Upper lobe of left lung (tissue), 6 donors: Measurements from ENCODE around the gene OR5H14. TPM values are rescaled to one million over a fixed set of nuclear protein-coding genes. Genes with fewer than 3 reads are reported as not detected.
"Not testable (repeated sequence)": the region's sequence is repeated elsewhere in the genome, so short reads cannot be mapped to it uniquely, and the experiment has no call there.

Experiments used
- ATAC-seq, 2 donors: fragments of 200-7000 bp; cut with Tn5 transposase; one replicate each; pipeline ENCODE4 v1.9.1; 2022; ENCODE audit warnings: mild to moderate bottlenecking in 2 of 2, moderate library complexity in 2 of 2; ENCODE audit not compliant: low FRiP score in 2 of 2
- DNase-seq, 2 donors: peaks; one replicate each; pipeline ENCODE4 v3.0.0-alpha.2; 2019 to 2020
- H3K27ac ChIP-seq, 4 donors: fragments of 200-600 bp; sonication (generic); one replicate each; pipeline ENCODE4 v1.5.1; 2016 to 2019
- H3K27me3 ChIP-seq, 4 donors: fragments of 200-600 bp; sonication (generic); one replicate each; pipeline ENCODE4 v1.5.1; 2017 to 2019
- H3K36me3 ChIP-seq, 4 donors: fragments of 200-600 bp; sonication (generic); one replicate each; pipeline ENCODE4 v1.5.1; 2016 to 2019
- H3K4me1 ChIP-seq, 4 donors: fragments of 200-600 bp; sonication (generic); one replicate each; pipeline ENCODE4 v1.5.1; 2018 to 2019
- H3K4me3 ChIP-seq, 4 donors: fragments of 200-600 bp; sonication (generic); one replicate each; pipeline ENCODE4 v1.5.1; 2017 to 2019; ENCODE audit warnings: mild to moderate bottlenecking in 2 of 4, moderate library complexity in 1 of 4
- H3K9me3 ChIP-seq, 4 donors: fragments of 200-600 bp; sonication (generic); one replicate each; pipeline ENCODE4 v1.5.1; 2018 to 2019
- EP300 ChIP-seq, 4 donors: sonication (generic); formaldehyde crosslinking; IDR thresholded peaks; one replicate each; pipeline ENCODE4 v1.5.1; 2017; ENCODE audit warnings: antibody characterized with exemption in 4 of 4, control low read depth in 2 of 4
- POLR2A ChIP-seq, 4 donors: fragments of 450-650 bp; IDR thresholded peaks; one replicate each; pipeline ENCODE4 v1.5.1; 2016 to 2017; ENCODE audit warnings: antibody characterized with exemption in 4 of 4, mild to moderate bottlenecking in 2 of 4
- POLR2AphosphoS5 ChIP-seq, 2 donors: sonication (generic); formaldehyde crosslinking; IDR thresholded peaks; one replicate each; pipeline ENCODE4 v1.5.1; 2017; ENCODE audit warnings: antibody characterized with exemption in 2 of 2
- WGBS, 2 donors: methylation state at CpG; one replicate each; pipeline ENCODE4 v1.1.5; 2017 to 2018; 5-methylcytosine and 5-hydroxymethylcytosine counted together
- total RNA-seq, 6 donors: library from RNA; depleted of rRNA in 4 of 6; stranded (reverse); fragments of >200 nt in 4 of 6; gene quantifications; one replicate each; pipeline versions ENCODE4 v1.1.0 to v1.2.1, GENCODE V29; 2016 to 2021
- TF ChIP-seq, protein P1 (sequence below), 6 experiments: fragments of 450-650 bp in 4 of 6; fragments of 200-600 bp in 2 of 6; sonication (generic) in 2 of 6; IDR thresholded peaks; one replicate each; pipeline ENCODE4 v1.5.1; 2016 to 2019; ENCODE audit warnings: antibody characterized with exemption in 6 of 6
- donor health status: DM: no; HTN: no; CAD: no; lungs with moderate emphysema.
- donor health status: DM: no; HTN: yes; CAD: no; lungs with severe emphysema.

The OR5H14 gene
- total RNA-seq, 6 donors from 2014 or later, result not detected

DNA sequence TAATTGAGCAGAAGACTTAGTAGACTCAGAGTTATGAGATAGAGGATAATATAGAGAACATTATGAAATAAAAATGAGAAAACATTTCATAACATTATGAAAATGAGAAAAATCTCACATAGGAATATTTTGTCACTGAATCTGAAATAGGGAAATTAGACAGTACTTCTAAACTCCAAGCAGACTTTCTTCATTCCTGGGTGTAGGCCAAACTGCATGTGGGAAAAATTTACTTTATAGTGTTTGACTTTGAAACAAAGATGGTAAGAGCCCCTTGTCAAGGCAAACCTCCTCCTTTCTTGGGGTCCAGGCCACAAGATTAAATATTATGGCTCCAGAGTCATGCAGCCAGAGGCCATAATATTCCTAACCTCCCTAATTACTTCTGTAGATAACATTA lies 6.7 kb upstream of the OR5H14 start:
- Histone ChIP-seq H3K9me3 (no peaks in the 10 kb centered on the region), H3K36me3 (no peaks in the 10 kb centered on the region), H3K27ac (no peak overlapping the region), H3K4me1 (no peaks in the 10 kb centered on the region), H3K27me3 (no peaks in the 10 kb centered on the region), H3K4me3 (no peak overlapping the region)
- ATAC-seq (no peak), DNase-seq (no peak)
- TF ChIP-seq POLR2AphosphoS5 (IDR thresholded peaks at IDR 0.05) (no peak), EP300 (IDR thresholded peaks at IDR 0.05) (no peak), POLR2A (IDR thresholded peaks at IDR 0.05) (no peak)
- TF ChIP-seq, protein P1, sequence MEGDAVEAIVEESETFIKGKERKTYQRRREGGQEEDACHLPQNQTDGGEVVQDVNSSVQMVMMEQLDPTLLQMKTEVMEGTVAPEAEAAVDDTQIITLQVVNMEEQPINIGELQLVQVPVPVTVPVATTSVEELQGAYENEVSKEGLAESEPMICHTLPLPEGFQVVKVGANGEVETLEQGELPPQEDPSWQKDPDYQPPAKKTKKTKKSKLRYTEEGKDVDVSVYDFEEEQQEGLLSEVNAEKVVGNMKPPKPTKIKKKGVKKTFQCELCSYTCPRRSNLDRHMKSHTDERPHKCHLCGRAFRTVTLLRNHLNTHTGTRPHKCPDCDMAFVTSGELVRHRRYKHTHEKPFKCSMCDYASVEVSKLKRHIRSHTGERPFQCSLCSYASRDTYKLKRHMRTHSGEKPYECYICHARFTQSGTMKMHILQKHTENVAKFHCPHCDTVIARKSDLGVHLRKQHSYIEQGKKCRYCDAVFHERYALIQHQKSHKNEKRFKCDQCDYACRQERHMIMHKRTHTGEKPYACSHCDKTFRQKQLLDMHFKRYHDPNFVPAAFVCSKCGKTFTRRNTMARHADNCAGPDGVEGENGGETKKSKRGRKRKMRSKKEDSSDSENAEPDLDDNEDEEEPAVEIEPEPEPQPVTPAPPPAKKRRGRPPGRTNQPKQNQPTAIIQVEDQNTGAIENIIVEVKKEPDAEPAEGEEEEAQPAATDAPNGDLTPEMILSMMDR (IDR thresholded peaks at IDR 0.05), result no peak

DNA sequence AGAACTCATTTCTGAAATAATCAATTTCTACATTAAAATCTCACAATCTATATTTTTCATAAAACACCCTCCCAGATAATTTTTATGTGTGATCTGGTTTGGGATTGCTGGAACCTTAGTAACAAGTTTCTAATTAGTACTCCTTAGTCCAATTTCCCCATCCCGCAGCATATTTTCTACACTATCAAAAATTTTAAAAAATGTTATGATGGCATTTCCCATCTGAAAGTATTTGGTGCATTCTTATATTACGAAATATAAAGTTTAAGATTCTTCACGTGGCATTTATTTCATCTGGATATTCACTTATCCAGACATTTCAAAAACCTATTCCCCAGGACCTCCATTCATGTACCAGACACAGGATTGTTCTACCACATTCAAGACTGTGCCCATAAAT lies 1.5 kb downstream of the OR5H14 start:
- WGBS, 2 donors, result 53 to 72% methylated on average over 3 of the region's 3 CpGs
- Histone ChIP-seq H3K9me3 (no peaks in the 10 kb centered on the region), H3K27ac (no peak overlapping the region), H3K4me3 (no peak overlapping the region), H3K4me1 (no peaks in the 10 kb centered on the region), H3K36me3 (no peaks in the 10 kb centered on the region), H3K27me3 (no peaks in the 10 kb centered on the region)
- ATAC-seq (no peak), DNase-seq (no peak)
- no peak for TF ChIP-seq EP300 (IDR thresholded peaks at IDR 0.05)
- TF ChIP-seq POLR2AphosphoS5 (IDR thresholded peaks at IDR 0.05), result no peak
- TF ChIP-seq, protein P1 (IDR thresholded peaks at IDR 0.05), result no peak
- TF ChIP-seq POLR2A (IDR thresholded peaks at IDR 0.05), result no peak

DNA sequence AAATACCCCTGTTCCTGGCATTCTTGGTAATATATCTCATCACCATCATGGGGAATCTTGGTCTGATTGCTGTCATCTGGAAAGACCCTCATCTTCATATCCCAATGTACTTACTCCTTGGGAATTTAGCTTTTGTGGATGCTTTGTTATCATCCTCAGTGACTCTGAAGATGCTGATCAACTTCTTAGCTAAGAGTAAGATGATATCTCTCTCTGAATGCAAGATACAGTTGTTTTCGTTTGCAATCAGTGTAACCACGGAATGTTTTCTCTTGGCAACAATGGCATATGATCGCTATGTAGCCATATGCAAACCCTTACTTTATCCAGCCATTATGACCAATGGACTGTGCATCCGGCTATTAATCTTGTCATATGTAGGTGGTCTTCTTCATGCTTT lies 2.2 kb downstream of the OR5H14 start:
- WGBS, 2 donors, result 83 to 88% methylated on average over 4 of the region's 4 CpGs
- H3K27me3 ChIP-seq, ATAC-seq, H3K4me1 ChIP-seq, H3K9me3 ChIP-seq, H3K27ac ChIP-seq, DNase-seq, H3K4me3 ChIP-seq, H3K36me3 ChIP-seq: not testable (repeated sequence)

DNA sequence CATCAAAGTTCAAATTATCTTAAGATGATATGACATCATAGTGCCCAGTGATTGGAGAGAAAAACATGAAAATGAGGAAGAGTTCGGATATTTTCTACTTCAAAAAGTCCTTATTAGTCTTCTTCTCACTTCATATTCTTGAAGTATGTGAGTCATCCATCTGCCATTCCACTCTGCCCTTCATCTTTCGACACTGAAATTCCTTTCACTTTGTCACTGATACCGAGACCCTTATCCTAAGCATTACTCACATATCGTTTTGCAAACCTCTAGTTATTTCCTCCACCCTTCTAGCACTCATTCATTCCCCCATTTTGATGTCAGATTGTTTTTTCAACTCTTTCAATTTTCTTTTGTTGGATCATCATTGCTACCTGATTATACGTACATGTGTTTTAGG lies 4.0 kb downstream of the OR5H14 start:
- no peaks in the 10 kb centered on the region for H3K4me1 ChIP-seq
- H3K27ac ChIP-seq, result no peak overlapping the region
- H3K36me3 ChIP-seq, result no peaks in the 10 kb centered on the region
- no peak overlapping the region for H3K4me3 ChIP-seq
- H3K9me3 ChIP-seq, result no peaks in the 10 kb centered on the region
- DNase-seq (no peak), ATAC-seq (no peak)
- WGBS, 2 donors, result 50 to 67% methylated on average over 5 of the region's 5 CpGs
- TF ChIP-seq EP300 (IDR thresholded peaks at IDR 0.05) (no peak), POLR2AphosphoS5 (IDR thresholded peaks at IDR 0.05) (no peak), POLR2A (IDR thresholded peaks at IDR 0.05) (no peak)
- TF ChIP-seq, protein P1 (IDR thresholded peaks at IDR 0.05), result no peak
- no peaks in the 10 kb centered on the region for H3K27me3 ChIP-seq

DNA sequence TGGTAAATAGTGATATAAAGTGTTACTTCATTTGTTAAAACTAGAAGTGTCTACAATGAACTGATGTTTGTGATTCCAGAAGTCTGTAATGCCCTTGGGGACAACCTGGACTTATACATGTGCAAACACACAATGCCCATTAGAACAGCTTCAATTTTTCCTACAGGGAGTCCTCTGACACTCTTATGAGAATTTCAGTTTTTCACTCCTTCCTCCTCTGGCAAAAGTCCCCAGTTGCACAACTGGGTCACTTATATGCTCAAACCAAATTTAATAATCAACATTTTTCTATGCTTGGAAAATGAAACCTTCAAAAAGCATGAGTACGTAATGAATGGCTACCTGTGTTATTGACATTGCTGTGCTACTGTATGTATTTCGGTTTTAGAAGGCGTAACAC lies 19.1 kb downstream of the OR5H14 start, which contains the start of gene OR5H15:
OR5H15 (plus strand) TSS at position 301 of the 400 bp plus-strand sequence. CDS start 2,004 bp downstream, outside the sequence.
- no peak for ATAC-seq
- no peak for DNase-seq
- Histone ChIP-seq H3K27me3 (no peaks in the 10 kb centered on the region), H3K9me3 (no peaks in the 10 kb centered on the region), H3K4me3 (no peak within 1 kb of the TSS), H3K36me3 (no peaks in the 10 kb centered on the region), H3K4me1 (no peaks in the 10 kb centered on the region), H3K27ac (no peak within 1 kb of the TSS)
- WGBS, 2 donors, result 92 to 93% methylated on average over 3 of the region's 3 CpGs
- TF ChIP-seq, protein P1 (IDR thresholded peaks at IDR 0.05), result no peak
- TF ChIP-seq EP300 (IDR thresholded peaks at IDR 0.05), result no peak
- no peak for TF ChIP-seq POLR2AphosphoS5 (IDR thresholded peaks at IDR 0.05)
- no peak for TF ChIP-seq POLR2A (IDR thresholded peaks at IDR 0.05)
